ENCODE data around the gene ALDH1A2. TPM values are rescaled to one million over a fixed set of nuclear protein-coding genes. Genes with fewer than 3 reads are reported as not detected.

ALDH1A2 gene
- total and polyA plus RNA-seq, 2 donors = 1.8 to 17.8 TPM

GRCh38 chr15:58063614-58064013 lies 1.9 kb downstream of the ALDH1A2 start:
- Histone ChIP-seq H3K4me1 (ENCODE audit: control insufficient read depth in 2 of 2, insufficient read depth in 2 of 2, low read length in 2 of 2) (peaks cover 10 to 13% of the 10 kb centered on the region in 2 donors), H3K27me3 (ENCODE audit: control insufficient read depth in 2 of 2, insufficient read depth in 1 of 2, low read length in 1 of 2) (peaks cover 53 to 90% of the 10 kb centered on the region in 2 donors), H3K4me3 (ENCODE audit: low read length in 2 of 2) (no peak overlapping the region), H3K36me3 (ENCODE audit: control insufficient read depth in 2 of 2, insufficient read depth in 2 of 2, low read length in 1 of 2) (no peaks in the 10 kb centered on the region), H3K9me3 (ENCODE audit: control insufficient read depth in 2 of 2, insufficient read depth in 1 of 2, low read length in 1 of 2) (peaks cover 0 to 4% of the 10 kb centered on the region in 2 donors), H3K27ac (ENCODE audit: low read depth in 1 of 2, low read length in 1 of 2) (no peak overlapping the region)
- WGBS = 33% methylated on average over 3 of the region's 3 CpGs
- no peak for DNase-seq (ENCODE audit: low read depth in 6 of 9, low spot score in 9 of 9)

- no peak for DNase-seq (ENCODE audit: low read depth in 6 of 9, low spot score in 9 of 9)
- Histone ChIP-seq H3K4me3 (ENCODE audit: low read length in 2 of 2) (no peak overlapping the region), H3K27me3 (ENCODE audit: control insufficient read depth in 2 of 2, insufficient read depth in 1 of 2, low read length in 1 of 2) (peaks cover 53 to 87% of the 10 kb centered on the region in 2 donors), H3K4me1 (ENCODE audit: control insufficient read depth in 2 of 2, insufficient read depth in 2 of 2, low read length in 2 of 2) (peaks cover 10 to 13% of the 10 kb centered on the region in 2 donors), H3K27ac (ENCODE audit: low read depth in 1 of 2, low read length in 1 of 2) (no peak overlapping the region), H3K9me3 (ENCODE audit: control insufficient read depth in 2 of 2, insufficient read depth in 1 of 2, low read length in 1 of 2) (peaks cover 0 to 4% of the 10 kb centered on the region in 2 donors), H3K36me3 (ENCODE audit: control insufficient read depth in 2 of 2, insufficient read depth in 2 of 2, low read length in 1 of 2) (no peaks in the 10 kb centered on the region)
- WGBS = 94% methylated on average over 4 of the region's 4 CpGs
Measured at GRCh38 chr15:58062983-58063382, 2.5 kb downstream of the ALDH1A2 start.

DNA sequence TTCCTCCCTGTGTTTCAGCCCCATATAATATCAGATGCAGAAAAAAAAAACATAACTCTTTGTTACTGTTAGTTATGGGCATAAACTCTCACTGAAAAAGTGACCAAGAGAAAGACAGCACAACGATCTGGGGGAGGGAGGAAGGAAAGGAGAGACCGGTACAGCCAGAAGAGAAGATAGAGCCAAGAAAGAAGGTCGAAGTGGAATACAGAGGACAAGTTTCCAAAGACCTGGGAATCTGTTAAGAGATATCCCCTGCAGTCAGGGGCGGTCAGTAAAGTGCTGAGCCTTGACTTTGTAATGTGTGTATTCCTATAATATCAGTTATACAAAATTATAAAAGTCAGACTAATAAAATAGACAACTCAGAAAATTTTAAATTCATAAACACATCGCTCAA lies 3.3 kb downstream of the ALDH1A2 start:
- Histone ChIP-seq H3K36me3 (ENCODE audit: control insufficient read depth in 2 of 2, insufficient read depth in 2 of 2, low read length in 1 of 2) (no peaks in the 10 kb centered on the region), H3K27ac (ENCODE audit: low read depth in 1 of 2, low read length in 1 of 2) (no peak overlapping the region), H3K4me1 (ENCODE audit: control insufficient read depth in 2 of 2, insufficient read depth in 2 of 2, low read length in 2 of 2) (peaks cover 10 to 13% of the 10 kb centered on the region in 2 donors), H3K27me3 (ENCODE audit: control insufficient read depth in 2 of 2, insufficient read depth in 1 of 2, low read length in 1 of 2) (peaks cover 53 to 86% of the 10 kb centered on the region in 2 donors), H3K9me3 (ENCODE audit: control insufficient read depth in 2 of 2, insufficient read depth in 1 of 2, low read length in 1 of 2) (peaks cover 0 to 4% of the 10 kb centered on the region in 2 donors), H3K4me3 (ENCODE audit: low read length in 2 of 2) (no peak overlapping the region)
- no peak for DNase-seq (ENCODE audit: low read depth in 6 of 9, low spot score in 9 of 9)
- 55% methylated on average over 5 of the region's 5 CpGs for WGBS

DNA sequence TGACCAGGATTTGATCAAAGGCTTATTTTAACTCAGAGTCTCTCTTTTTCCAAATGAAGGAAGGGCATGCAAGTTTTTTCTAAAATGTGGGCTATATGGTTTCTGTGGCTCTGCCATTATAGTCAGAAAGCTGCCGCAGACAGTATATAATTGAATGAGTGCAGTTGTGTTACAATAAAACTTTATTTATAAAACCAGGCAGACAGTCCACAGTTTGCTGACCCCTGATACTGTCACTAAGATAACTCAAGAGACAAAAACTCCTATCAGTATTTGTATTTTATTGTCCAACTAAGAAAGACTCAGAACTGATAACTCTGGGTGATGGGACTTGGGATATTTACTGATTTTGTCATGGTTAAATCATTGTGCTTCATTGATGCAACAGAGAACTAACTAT lies 4.9 kb downstream of the ALDH1A2 start:
- 96% methylated on average over 1 of the region's 1 CpG for WGBS

GRCh38 chr15:58058729-58059128 lies 6.8 kb downstream of the ALDH1A2 start:
- WGBS = 41% methylated on average over 2 of the region's 2 CpGs
- H3K27me3 ChIP-seq (ENCODE audit: control insufficient read depth in 2 of 2, insufficient read depth in 1 of 2, low read length in 1 of 2) = peaks cover 22 to 60% of the 10 kb centered on the region in 2 donors
- DNase-seq (ENCODE audit: low read depth in 6 of 9, low spot score in 9 of 9) = no peak

More for the DNA sequence above, 4.9 kb downstream of the ALDH1A2 start:
- H3K9me3 ChIP-seq (ENCODE audit: control insufficient read depth in 2 of 2, insufficient read depth in 1 of 2, low read length in 1 of 2) = peaks cover 0 to 4% of the 10 kb centered on the region in 2 donors
- H3K4me3 ChIP-seq (ENCODE audit: low read length in 2 of 2) = no peak overlapping the region
- peaks cover 39 to 77% of the 10 kb centered on the region in 2 donors for H3K27me3 ChIP-seq (ENCODE audit: control insufficient read depth in 2 of 2, insufficient read depth in 1 of 2, low read length in 1 of 2)
- no peak overlapping the region for H3K27ac ChIP-seq (ENCODE audit: low read depth in 1 of 2, low read length in 1 of 2)
- DNase-seq (ENCODE audit: low read depth in 6 of 9, low spot score in 9 of 9) = no peak
- H3K36me3 ChIP-seq (ENCODE audit: control insufficient read depth in 2 of 2, insufficient read depth in 2 of 2, low read length in 1 of 2) = no peaks in the 10 kb centered on the region
- peaks cover 6% of the 10 kb centered on the region in 2 donors for H3K4me1 ChIP-seq (ENCODE audit: control insufficient read depth in 2 of 2, insufficient read depth in 2 of 2, low read length in 2 of 2)

DNA sequence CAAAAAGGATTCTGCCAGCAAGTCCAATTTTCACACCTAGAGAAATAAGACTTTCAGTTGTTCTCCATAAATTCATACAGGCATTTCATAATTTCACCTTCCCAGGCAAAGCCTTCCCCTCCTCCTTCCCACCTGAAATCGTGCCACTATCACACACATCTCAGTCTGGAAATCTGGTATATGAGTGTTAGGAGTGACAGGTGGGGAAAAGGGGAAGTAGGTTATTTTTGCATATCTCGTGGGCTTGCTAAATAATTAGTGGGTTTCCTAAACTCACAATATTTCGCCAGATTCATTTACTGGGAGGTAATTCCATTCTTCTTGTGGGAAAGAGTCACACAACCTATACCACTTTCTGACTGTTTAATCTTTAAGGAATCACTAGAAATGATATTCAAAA lies 7.4 kb downstream of the ALDH1A2 start:
- Histone ChIP-seq H3K4me1 (ENCODE audit: control insufficient read depth in 2 of 2, insufficient read depth in 2 of 2, low read length in 2 of 2) (no peaks in the 10 kb centered on the region), H3K9me3 (ENCODE audit: control insufficient read depth in 2 of 2, insufficient read depth in 1 of 2, low read length in 1 of 2) (no peaks in the 10 kb centered on the region), H3K27ac (ENCODE audit: low read depth in 1 of 2, low read length in 1 of 2) (no peak overlapping the region), H3K27me3 (ENCODE audit: control insufficient read depth in 2 of 2, insufficient read depth in 1 of 2, low read length in 1 of 2) (peaks cover 18 to 53% of the 10 kb centered on the region in 2 donors), H3K4me3 (ENCODE audit: low read length in 2 of 2) (no peak overlapping the region), H3K36me3 (ENCODE audit: control insufficient read depth in 2 of 2, insufficient read depth in 2 of 2, low read length in 1 of 2) (no peaks in the 10 kb centered on the region)
- no peak for DNase-seq (ENCODE audit: low read depth in 6 of 9, low spot score in 9 of 9)
- WGBS = 4% methylated on average over 3 of the region's 3 CpGs

More at GRCh38 chr15:58058729-58059128, 6.8 kb downstream of the ALDH1A2 start:
- no peak overlapping the region for H3K27ac ChIP-seq (ENCODE audit: low read depth in 1 of 2, low read length in 1 of 2)
- no peak overlapping the region for H3K4me3 ChIP-seq (ENCODE audit: low read length in 2 of 2)
- no peaks in the 10 kb centered on the region for H3K9me3 ChIP-seq (ENCODE audit: control insufficient read depth in 2 of 2, insufficient read depth in 1 of 2, low read length in 1 of 2)
- no peaks in the 10 kb centered on the region for H3K36me3 ChIP-seq (ENCODE audit: control insufficient read depth in 2 of 2, insufficient read depth in 2 of 2, low read length in 1 of 2)
- H3K4me1 ChIP-seq (ENCODE audit: control insufficient read depth in 2 of 2, insufficient read depth in 2 of 2, low read length in 2 of 2) = no peaks in the 10 kb centered on the region

DNA sequence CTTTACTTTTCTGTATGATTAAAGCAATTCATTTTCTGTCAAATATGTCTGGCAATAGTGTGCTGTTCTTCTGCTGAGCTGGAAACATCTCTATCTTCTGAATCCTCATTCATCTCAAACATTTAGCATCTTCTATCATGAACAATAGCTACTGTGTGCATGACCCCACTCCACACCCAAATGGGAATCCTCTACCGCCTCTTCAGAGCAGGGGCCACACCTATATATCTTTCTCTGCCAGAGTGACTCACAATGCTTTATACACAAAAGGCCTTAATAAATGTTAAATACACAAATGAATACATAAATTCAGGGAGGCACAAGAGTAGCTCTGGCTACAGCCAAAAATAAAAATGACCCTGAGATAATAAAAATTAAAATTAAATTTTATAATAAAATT lies 8.0 kb downstream of the ALDH1A2 start:
- Histone ChIP-seq H3K36me3 (ENCODE audit: control insufficient read depth in 2 of 2, insufficient read depth in 2 of 2, low read length in 1 of 2) (no peaks in the 10 kb centered on the region), H3K9me3 (ENCODE audit: control insufficient read depth in 2 of 2, insufficient read depth in 1 of 2, low read length in 1 of 2) (no peaks in the 10 kb centered on the region), H3K27me3 (ENCODE audit: control insufficient read depth in 2 of 2, insufficient read depth in 1 of 2, low read length in 1 of 2) (peaks cover 15 to 48% of the 10 kb centered on the region in 2 donors), H3K4me1 (ENCODE audit: control insufficient read depth in 2 of 2, insufficient read depth in 2 of 2, low read length in 2 of 2) (no peaks in the 10 kb centered on the region), H3K27ac (ENCODE audit: low read depth in 1 of 2, low read length in 1 of 2) (no peak overlapping the region), H3K4me3 (ENCODE audit: low read length in 2 of 2) (no peak overlapping the region)
- 90% methylated on average over 1 of the region's 1 CpG for WGBS
- DNase-seq (ENCODE audit: low read depth in 6 of 9, low spot score in 9 of 9) = no peak

GRCh38 chr15:58056015-58056414 lies 9.5 kb downstream of the ALDH1A2 start:
- H3K36me3 ChIP-seq (ENCODE audit: control insufficient read depth in 2 of 2, insufficient read depth in 2 of 2, low read length in 1 of 2) = no peaks in the 10 kb centered on the region
- 89% methylated on average over 4 of the region's 4 CpGs for WGBS
- DNase-seq (ENCODE audit: low read depth in 6 of 9, low spot score in 9 of 9) = no peak
- H3K27ac ChIP-seq (ENCODE audit: low read depth in 1 of 2, low read length in 1 of 2) = no peak overlapping the region
- H3K4me1 ChIP-seq (ENCODE audit: control insufficient read depth in 2 of 2, insufficient read depth in 2 of 2, low read length in 2 of 2) = no peaks in the 10 kb centered on the region
- H3K4me3 ChIP-seq (ENCODE audit: low read length in 2 of 2) = no peak overlapping the region
- peaks cover 8 to 37% of the 10 kb centered on the region in 2 donors for H3K27me3 ChIP-seq (ENCODE audit: control insufficient read depth in 2 of 2, insufficient read depth in 1 of 2, low read length in 1 of 2)
- no peaks in the 10 kb centered on the region for H3K9me3 ChIP-seq (ENCODE audit: control insufficient read depth in 2 of 2, insufficient read depth in 1 of 2, low read length in 1 of 2)

GRCh38 chr15:58053315-58054153 lies 12.0 kb downstream of the ALDH1A2 start:
- no peak for DNase-seq (ENCODE audit: low read depth in 6 of 9, low spot score in 9 of 9)
- H3K4me3 ChIP-seq (ENCODE audit: low read length in 2 of 2) = no peak overlapping the region
- H3K36me3 ChIP-seq (ENCODE audit: control insufficient read depth in 2 of 2, insufficient read depth in 2 of 2, low read length in 1 of 2) = no peaks in the 10 kb centered on the region
- WGBS = 97% methylated on average over 4 of the region's 4 CpGs
- peaks cover 3 to 26% of the 10 kb centered on the region in 2 donors for H3K27me3 ChIP-seq (ENCODE audit: control insufficient read depth in 2 of 2, insufficient read depth in 1 of 2, low read length in 1 of 2)
- H3K27ac ChIP-seq (ENCODE audit: low read depth in 1 of 2, low read length in 1 of 2) = no peak overlapping the region
- no peaks in the 10 kb centered on the region for H3K9me3 ChIP-seq (ENCODE audit: control insufficient read depth in 2 of 2, insufficient read depth in 1 of 2, low read length in 1 of 2)
- H3K4me1 ChIP-seq (ENCODE audit: control insufficient read depth in 2 of 2, insufficient read depth in 2 of 2, low read length in 2 of 2) = no peaks in the 10 kb centered on the region

Measured in thymus (tissue), 11 donors.